Adipocyte (in vitro differentiated cells): Measurements from ENCODE around the gene ALDH3A1.

Experiments used
- DNase-seq: peaks from one replicate; pipeline ENCODE4 v3.0.0-alpha.2; 2015; ENCODE audit warnings: low read depth
- H3K27me3 ChIP-seq: replicated peaks from 2 replicates; pipeline ENCODE4 v1.7.0; 2013; ENCODE audit warnings: mild to moderate bottlenecking, low read length, moderate library complexity; ENCODE audit not compliant: control insufficient read depth, insufficient read depth
- H3K36me3 ChIP-seq: 2 replicates; pipeline ENCODE4 v1.7.0; 2013; ENCODE audit warnings: low read length, mild to moderate bottlenecking, moderate library complexity; ENCODE audit not compliant: control insufficient read depth, insufficient read depth, severe bottlenecking
- H3K4me1 ChIP-seq: 2 replicates; pipeline ENCODE4 v1.7.0; 2013; ENCODE audit warnings: mild to moderate bottlenecking, low read length, moderate library complexity; ENCODE audit not compliant: control insufficient read depth, insufficient read depth
- H3K4me3 ChIP-seq: 2 replicates; pipeline ENCODE4 v1.7.0; 2013; ENCODE audit warnings: mild to moderate bottlenecking, low read length, moderate library complexity
- H3K9ac ChIP-seq: 2 replicates; pipeline ENCODE4 v1.7.0; 2013; ENCODE audit warnings: mild to moderate bottlenecking, low read length, moderate library complexity
- H3K9me3 ChIP-seq: 2 replicates; pipeline ENCODE4 v1.7.0; 2013; ENCODE audit warnings: mild to moderate bottlenecking, low read length, moderate library complexity; ENCODE audit not compliant: control insufficient read depth

The ALDH3A1 gene

DNA sequence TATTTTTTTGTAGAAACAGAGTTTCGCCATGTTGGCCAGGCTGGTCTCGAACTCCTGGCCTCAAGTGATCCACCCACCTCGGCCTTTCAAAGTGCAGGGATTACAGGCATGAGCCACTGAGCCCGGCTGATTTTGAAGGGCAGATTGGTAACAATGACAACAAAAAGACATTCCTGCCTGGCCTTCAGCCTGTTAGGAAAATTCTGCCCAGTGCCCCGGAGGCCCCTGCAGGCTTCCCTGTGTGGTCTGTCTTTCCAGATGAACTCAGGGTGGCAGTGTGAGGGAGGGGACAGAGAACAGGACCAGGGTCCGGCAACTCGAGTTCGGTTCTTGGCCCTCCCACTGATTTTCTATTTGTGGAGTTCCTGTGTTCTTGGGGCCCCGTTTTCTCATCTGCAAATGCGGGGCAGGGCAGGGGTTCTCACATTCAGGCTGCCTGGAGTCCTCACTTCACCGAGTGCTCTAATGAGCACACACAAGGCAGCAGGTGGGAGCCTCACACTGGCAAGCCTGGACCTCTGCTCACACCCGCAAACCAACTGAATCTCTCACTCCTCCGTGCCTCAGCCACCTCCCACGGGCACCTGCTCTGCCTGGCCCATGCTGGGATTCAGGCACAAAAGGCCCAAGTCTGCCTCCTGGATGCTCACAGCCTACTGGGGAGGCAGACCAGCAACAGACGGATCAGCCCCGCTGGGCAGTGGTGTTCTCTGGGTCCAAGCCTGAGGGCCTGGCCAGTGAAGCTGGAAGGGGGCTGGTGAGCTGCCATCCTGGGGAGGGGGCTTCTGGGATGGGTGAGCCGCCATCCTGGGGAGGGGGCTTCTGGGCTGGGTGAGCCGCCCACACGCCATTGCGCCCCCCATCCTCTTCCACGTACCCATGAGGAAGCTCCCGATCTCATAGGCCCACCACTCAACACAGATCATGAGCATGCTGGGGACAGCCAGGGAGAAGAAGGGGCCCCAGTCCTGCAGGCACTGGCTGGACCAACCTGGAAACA lies 42.0 kb downstream of the ALDH3A1 start:
- Histone ChIP-seq H3K4me1 (no peaks in the 10 kb centered on the region), H3K36me3 (no peaks in the 10 kb centered on the region), H3K9me3 (no peaks in the 10 kb centered on the region), H3K4me3 (no peak overlapping the region), H3K27me3 (peaks cover 4% of the 10 kb centered on the region), H3K9ac (no peak overlapping the region)
- no peak for DNase-seq

DNA sequence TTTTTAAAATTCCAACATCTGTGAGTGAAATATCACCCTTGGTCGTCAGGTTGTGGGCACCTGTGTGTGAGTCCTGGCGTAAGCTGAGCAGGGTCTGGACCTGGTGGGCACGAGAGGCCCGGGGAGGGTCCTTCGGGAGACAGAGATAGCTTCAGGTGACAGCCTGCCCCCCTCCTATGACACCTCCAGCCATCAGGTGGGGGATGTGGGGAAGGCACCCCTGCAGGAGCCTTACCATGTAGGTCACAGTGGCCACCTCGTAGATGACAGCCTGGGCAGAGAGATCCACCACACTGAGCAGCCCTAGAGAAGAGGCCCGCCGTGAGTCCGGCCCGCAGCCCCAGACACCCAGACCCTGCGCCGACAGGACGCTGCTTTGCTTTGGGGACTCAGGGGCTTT lies 42.9 kb downstream of the ALDH3A1 start:
- Histone ChIP-seq H3K4me3 (no peak overlapping the region), H3K36me3 (no peaks in the 10 kb centered on the region), H3K9ac (no peak overlapping the region), H3K9me3 (no peaks in the 10 kb centered on the region), H3K27me3 (peaks cover 4% of the 10 kb centered on the region), H3K4me1 (no peaks in the 10 kb centered on the region)
- no peak for DNase-seq

DNA sequence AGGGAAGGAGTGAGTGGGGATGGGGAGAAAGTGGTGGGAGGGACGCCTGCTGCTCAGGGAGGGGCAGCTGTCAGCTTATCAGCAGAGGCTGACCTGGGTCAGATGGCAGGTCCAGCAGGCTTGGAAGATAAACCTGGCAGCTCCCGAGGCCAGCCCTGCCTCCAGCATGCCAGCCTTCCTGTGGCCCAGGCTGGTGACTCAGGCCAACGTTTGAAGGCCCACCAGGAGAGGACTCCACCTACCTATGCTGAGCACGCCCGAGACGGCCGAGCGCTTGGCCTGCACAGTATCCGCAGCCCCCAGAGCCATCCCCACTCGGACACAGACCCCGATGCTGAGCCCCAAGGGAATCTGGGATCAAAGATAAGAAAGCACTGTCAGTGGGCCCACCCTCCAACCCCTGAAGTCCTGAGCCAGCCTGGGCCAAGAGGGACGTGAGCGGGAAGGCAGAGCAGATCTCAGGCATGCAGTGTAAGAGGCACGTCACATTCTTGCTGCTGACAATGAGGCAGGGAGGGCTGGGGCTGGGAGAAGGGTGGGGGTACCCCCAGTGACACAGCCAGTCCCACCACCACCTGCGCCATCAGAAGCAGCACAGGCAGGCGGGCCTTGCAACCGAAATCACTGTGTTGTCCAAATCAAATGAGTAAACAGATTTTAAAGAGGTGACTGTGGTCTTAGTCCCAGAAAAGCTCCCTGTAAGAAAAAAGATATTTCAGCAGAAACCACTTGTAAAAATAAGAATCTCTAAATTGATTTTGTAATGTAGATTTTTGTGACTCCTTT lies 44.1 kb downstream of the ALDH3A1 start:
- no peaks in the 10 kb centered on the region for H3K4me1 ChIP-seq
- H3K27me3 ChIP-seq: peaks cover 4% of the 10 kb centered on the region
- H3K36me3 ChIP-seq: no peaks in the 10 kb centered on the region
- no peak for DNase-seq
- no peaks in the 10 kb centered on the region for H3K9me3 ChIP-seq
- H3K9ac ChIP-seq: no peak overlapping the region
- no peak overlapping the region for H3K4me3 ChIP-seq

DNA sequence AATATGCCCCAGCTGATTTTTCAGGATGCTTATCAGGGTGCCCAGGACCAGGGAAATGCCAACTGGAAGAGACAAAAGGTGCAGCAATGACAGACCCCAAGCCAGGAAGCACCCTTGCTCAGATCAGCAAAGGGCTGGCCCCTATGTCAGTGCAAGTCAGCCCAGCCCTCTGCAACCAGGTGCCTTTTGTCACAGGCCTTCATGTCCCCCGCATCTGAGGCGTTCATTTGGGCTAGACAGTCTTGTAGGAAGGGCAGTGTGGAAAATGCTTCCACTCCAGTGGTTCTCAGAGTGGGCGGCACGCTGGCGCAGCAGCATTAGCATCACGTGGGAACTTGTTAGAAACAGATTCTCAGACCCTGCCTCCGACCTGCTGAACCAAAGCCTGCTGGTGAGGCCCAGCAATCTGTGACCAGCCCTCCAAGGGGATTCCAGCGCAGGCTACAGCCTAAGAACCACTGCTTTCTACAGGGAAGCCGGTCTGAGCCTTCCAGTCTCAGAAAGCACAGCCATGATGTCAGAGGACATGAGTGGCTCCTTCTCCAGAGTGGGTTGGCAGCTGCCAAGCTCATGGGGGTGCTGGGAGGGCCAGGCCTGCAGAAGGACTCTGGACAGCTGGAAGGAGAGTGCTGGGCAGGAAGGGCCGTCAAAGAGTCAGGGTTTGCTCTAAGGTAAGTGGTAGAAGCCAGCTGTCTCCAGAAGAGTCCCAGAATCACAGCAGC lies 44.8 kb downstream of the ALDH3A1 start:
- Histone ChIP-seq H3K4me1 (no peaks in the 10 kb centered on the region), H3K9me3 (no peaks in the 10 kb centered on the region), H3K9ac (no peak overlapping the region), H3K27me3 (peaks cover 4% of the 10 kb centered on the region), H3K4me3 (no peak overlapping the region), H3K36me3 (no peaks in the 10 kb centered on the region)
- DNase-seq: no peak

DNA sequence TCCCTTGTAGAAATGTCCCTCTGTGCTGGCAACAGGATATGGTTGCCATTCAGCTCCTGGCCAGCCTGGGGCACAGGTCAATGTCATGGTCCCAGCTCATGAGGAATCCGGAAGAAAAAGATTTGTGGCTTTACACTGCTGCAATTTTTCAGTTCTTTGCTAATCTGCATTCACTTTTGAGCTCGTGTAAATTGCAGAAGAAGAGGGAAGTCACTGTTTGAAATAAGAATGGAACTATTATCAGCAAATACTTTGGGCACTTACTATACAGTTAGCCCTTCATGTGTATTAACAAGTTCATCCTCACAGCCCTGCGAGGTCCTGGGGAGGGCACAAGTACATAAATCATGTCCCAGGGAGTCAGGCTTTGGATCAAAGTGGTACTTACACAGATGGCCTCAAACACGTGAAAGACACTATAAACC lies 45.9 kb downstream of the ALDH3A1 start:
- H3K9me3 ChIP-seq: no peaks in the 10 kb centered on the region
- DNase-seq: no peak
- peaks cover 4% of the 10 kb centered on the region for H3K27me3 ChIP-seq
- no peaks in the 10 kb centered on the region for H3K4me1 ChIP-seq
- H3K9ac ChIP-seq: no peak overlapping the region
- no peaks in the 10 kb centered on the region for H3K36me3 ChIP-seq
- H3K4me3 ChIP-seq: no peak overlapping the region
